NB4 (cell line): Measurements from ENCODE around the gene EBF4.

Experiments used
- DNase-seq: peaks from one replicate; pipeline ENCODE4 v3.0.0; 2010; ENCODE audit warnings: low read depth
- H3K4me3 ChIP-seq: one replicate; pipeline ENCODE4 v1.5.1; 2011; ENCODE audit warnings: mild to moderate bottlenecking, low read depth, low read length, moderate library complexity
- CTCF ChIP-seq: IDR thresholded peaks from one replicate; pipeline ENCODE4 v1.5.1; 2012; ENCODE audit warnings: low read depth, low read length
- MAX ChIP-seq: IDR thresholded peaks from 2 replicates; pipeline ENCODE4 v1.6.1; 2011; ENCODE audit warnings: low read depth, low read length
- MYC ChIP-seq: IDR thresholded peaks from 2 replicates; pipeline ENCODE4 v1.6.1; 2011; ENCODE audit warnings: low read depth, low read length
- POLR2A ChIP-seq: IDR thresholded peaks from 2 replicates; pipeline ENCODE4 v1.6.1; 2011; ENCODE audit warnings: mild to moderate bottlenecking; ENCODE audit not compliant: insufficient read length; ENCODE audit errors: extremely low read depth

EBF4 gene

GRCh38 chr20:2705931-2706645, 13.5 kb downstream of the EBF4 start:
- no peak for DNase-seq
- no peak overlapping the region for H3K4me3 ChIP-seq
- no peak for TF ChIP-seq MYC
- no peak for TF ChIP-seq CTCF
- TF ChIP-seq MAX, result no peak
- no peak for TF ChIP-seq POLR2A

- no peak for DNase-seq
- H3K4me3 ChIP-seq, result no peak overlapping the region
- TF ChIP-seq MAX (no peak), MYC (no peak), CTCF (no peak), POLR2A (no peak)
Observed at GRCh38 chr20:2706688-2707352, 14.2 kb downstream of the EBF4 start.

GRCh38 chr20:2707353-2708072, 14.9 kb downstream of the EBF4 start:
- no peak for DNase-seq
- TF ChIP-seq MAX (no peak), POLR2A (no peak), MYC (no peak), CTCF (no peak)
- H3K4me3 ChIP-seq, result no peak overlapping the region

- DNase-seq, result no peak
Observed at GRCh38 chr20:2708073-2708415, 15.5 kb downstream of the EBF4 start.

GRCh38 chr20:2708665-2709064, 16.1 kb downstream of the EBF4 start:
- no peak for DNase-seq
- no peak overlapping the region for H3K4me3 ChIP-seq
- no peak for TF ChIP-seq CTCF

More at GRCh38 chr20:2708073-2708415, 15.5 kb downstream of the EBF4 start:
- H3K4me3 ChIP-seq, result no peak overlapping the region
- TF ChIP-seq MYC (no peak), CTCF (no peak), MAX (no peak), POLR2A (no peak)
